CD4-positive, alpha-beta T cell treated with Interleukin-17A for 4 hours (primary cell): ENCODE measurements around the gene CHCHD3.
"Not testable (repeated sequence)": the region's sequence is repeated elsewhere in the genome, so short reads cannot be mapped to it uniquely, and the experiment has no call there.

Experiments
- DNase-seq: peaks from one replicate; pipeline ENCODE4 v3.0.0-alpha.2; 2020; ENCODE audit warnings: mixed read lengths

Gene CHCHD3

GRCh38 chr7:132998763-132999162 lies 83.1 kb downstream of the CHCHD3 start:
- no peak for DNase-seq

- DNase-seq = no peak
Measured at GRCh38 chr7:132997505-132997904, 84.4 kb downstream of the CHCHD3 start.

- DNase-seq = no peak
Measured at GRCh38 chr7:132996581-132997242, 85.2 kb downstream of the CHCHD3 start.

- DNase-seq = no peak
Measured at GRCh38 chr7:132993377-132994013, 88.4 kb downstream of the CHCHD3 start.

- DNase-seq = no peak
Measured at GRCh38 chr7:132991615-132992587, 90.0 kb downstream of the CHCHD3 start.

GRCh38 chr7:132988117-132988516 lies 93.8 kb downstream of the CHCHD3 start:
- no peak for DNase-seq

- no peak for DNase-seq
Measured at GRCh38 chr7:132980402-132980801, 101.5 kb downstream of the CHCHD3 start.

GRCh38 chr7:132979524-132979923 lies 102.4 kb downstream of the CHCHD3 start:
- no peak for DNase-seq

- DNase-seq = no peak
Measured at GRCh38 chr7:132977234-132977633, 104.7 kb downstream of the CHCHD3 start.

- no peak for DNase-seq
Measured at GRCh38 chr7:132972745-132973144, 109.1 kb downstream of the CHCHD3 start.

- no peak for DNase-seq
Measured at GRCh38 chr7:132970257-132970656, 111.6 kb downstream of the CHCHD3 start.

GRCh38 chr7:132969520-132969919 lies 112.4 kb downstream of the CHCHD3 start:
- DNase-seq = no peak

- not testable (repeated sequence) for DNase-seq
Measured at GRCh38 chr7:132967470-132967848, 114.4 kb downstream of the CHCHD3 start.

- no peak for DNase-seq
Measured at GRCh38 chr7:132966754-132967469, 115.0 kb downstream of the CHCHD3 start.

GRCh38 chr7:132965951-132966350 lies 115.9 kb downstream of the CHCHD3 start:
- no peak for DNase-seq

- no peak for DNase-seq
Measured at GRCh38 chr7:132964876-132965275, 117.0 kb downstream of the CHCHD3 start.

- DNase-seq = no peak
Measured at GRCh38 chr7:132959891-132960290, 122.0 kb downstream of the CHCHD3 start.

GRCh38 chr7:132956556-132956955 lies 125.3 kb downstream of the CHCHD3 start:
- DNase-seq = no peak

GRCh38 chr7:132953468-132953867 lies 128.4 kb downstream of the CHCHD3 start:
- no peak for DNase-seq

GRCh38 chr7:132950725-132951124 lies 131.2 kb downstream of the CHCHD3 start:
- DNase-seq = no peak

GRCh38 chr7:132947011-132947410 lies 134.9 kb downstream of the CHCHD3 start:
- no peak for DNase-seq

GRCh38 chr7:132944774-132945173 lies 137.1 kb downstream of the CHCHD3 start:
- DNase-seq = no peak

- no peak for DNase-seq
Measured at GRCh38 chr7:132943645-132944044, 138.2 kb downstream of the CHCHD3 start.
